GM21423 (cell line): ENCODE results near the gene FAM114A1.

ENCODE experiments used
- ATAC-seq: cut with Tn5 transposase; IDR thresholded peaks from one replicate; pipeline ENCODE4 v1.9.1; 2021; ENCODE audit warnings: mild to moderate bottlenecking, moderate library complexity; ENCODE audit not compliant: unreplicated experiment

FAM114A1 gene

DNA sequence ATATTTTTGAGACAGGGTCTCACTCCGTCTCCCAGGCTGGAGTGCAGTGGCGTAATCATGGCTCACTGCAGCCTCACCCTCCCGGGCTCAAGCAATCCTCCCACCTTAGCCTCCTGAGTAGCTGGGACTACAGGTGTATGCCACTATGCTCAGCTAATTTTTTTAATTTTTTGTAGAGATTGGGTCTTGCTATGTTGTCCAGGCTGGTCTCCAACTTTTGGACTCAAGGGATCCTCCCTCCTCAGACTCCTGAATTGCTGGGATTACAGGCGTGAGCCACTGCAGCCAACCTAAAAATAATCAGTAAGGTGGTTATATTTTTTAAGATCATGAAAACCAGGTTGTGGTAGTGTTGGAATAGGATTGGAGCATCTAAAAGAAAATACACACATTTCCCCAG, 126.5 kb downstream of the FAM114A1 start:
- no peak for ATAC-seq
